Measurements from ENCODE around the gene TMEM191C. TPM values are rescaled to one million over a fixed set of nuclear protein-coding genes. Genes with fewer than 3 reads are reported as not detected.

TMEM191C gene
- total RNA-seq: 0.34 and 1.1 TPM in 2 replicates

GRCh38 chr22:21467337-21468193 is at the start of gene TMEM191C:
TSS of gene TMEM191C (plus strand) at chr22:21467387. CDS start at chr22:21467460, 73 bp downstream.

Other genes starting within 250 kb of the TMEM191C start
- under 0.01 and 0.16 TPM in 2 replicates for gene RIMBP3B, start 83.6 kb upstream of the TMEM191C start, total RNA-seq
- 2.8 and 3.3 TPM in 2 replicates for gene HIC2, start 50.0 kb upstream of the TMEM191C start, total RNA-seq
- gene RIMBP3C, start 84.1 kb downstream of the TMEM191C start, total RNA-seq: 0.09 and 0.47 TPM in 2 replicates
- 12.2 and 23.2 TPM in 2 replicates for gene UBE2L3, start 100.3 kb downstream of the TMEM191C start, total RNA-seq
- 4.4 and 10.2 TPM in 2 replicates for gene YDJC, start 162.6 kb downstream of the TMEM191C start, total RNA-seq
- 0.16 and 0.26 TPM in 2 replicates for gene CCDC116, start 165.4 kb downstream of the TMEM191C start, total RNA-seq
- gene SDF2L1, start 174.9 kb downstream of the TMEM191C start, total RNA-seq: 12.4 and 22.7 TPM in 2 replicates
- gene PPIL2, start 198.6 kb downstream of the TMEM191C start, total RNA-seq: 19.7 and 23.7 TPM in 2 replicates

All from bronchial smooth muscle cell (primary cell).